Parietal lobe (tissue), 2 donors: Measurements from ENCODE around the gene CDSN. TPM values are rescaled to one million over a fixed set of nuclear protein-coding genes. Genes with fewer than 3 reads are reported as not detected.

ENCODE experiments used
- small RNA-seq: library from RNA; depleted of rRNA; stranded (forward); fragments of <200 nt; gene quantifications from one replicate; pipeline ENCODE3, GENCODE V24; 2014; ENCODE audit warnings: low replicate concordance
- total RNA-seq: library from RNA; depleted of rRNA; stranded (reverse); fragments of >200 nt; gene quantifications from one replicate; pipeline ENCODE4 v1.2.3, GENCODE V29; 2014

The CDSN gene
- not detected for total RNA-seq

GRCh38 chr6:31120151-31120915 is at the start of gene CDSN:
TSS of gene CDSN (minus strand) at chr6:31120446. CDS start at chr6:31120419, 27 bp downstream.

GRCh38 chr6:31158140-31158862 is 38.1 kb upstream of the CDSN start, which contains the start of gene TCF19:
TSS of gene TCF19 (plus strand) at chr6:31158589. CDS start at chr6:31159470, 881 bp downstream.

GRCh38 chr6:31157513-31158139 is 37.4 kb upstream of the CDSN start, which contains the start of gene CCHCR1:
TSS of gene CCHCR1 (minus strand) at chr6:31157802. CDS start at chr6:31157600, 202 bp downstream.

GRCh38 chr6:31138982-31139381 is 18.7 kb upstream of the CDSN start, which contains the start of gene PSORS1C2:
TSS of gene PSORS1C2 (minus strand) at chr6:31139066. CDS start at chr6:31139026, 40 bp downstream.

DNA sequence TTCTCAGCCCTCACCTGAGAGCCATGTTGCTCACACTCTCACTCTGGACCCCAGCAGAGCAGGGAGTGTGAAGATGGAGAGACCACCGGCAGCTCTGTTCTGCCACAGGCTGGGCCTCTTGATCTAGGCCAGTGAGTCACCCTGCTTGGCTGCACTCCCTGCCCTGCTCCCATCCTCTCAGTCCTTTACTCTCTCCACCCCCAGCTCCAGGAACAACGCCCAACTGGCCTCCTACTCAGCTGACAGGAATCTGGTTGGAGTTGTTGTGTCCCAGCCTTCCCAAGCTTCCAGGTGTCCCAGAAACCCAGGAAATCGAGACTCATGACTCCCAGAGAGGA is 5.7 kb downstream of the CDSN start, which contains the start of gene PSORS1C1:
PSORS1C1 (plus strand) TSS at position 260 of the 338 bp plus-strand sequence. CDS start 14,833 bp downstream, outside the sequence.

DNA sequence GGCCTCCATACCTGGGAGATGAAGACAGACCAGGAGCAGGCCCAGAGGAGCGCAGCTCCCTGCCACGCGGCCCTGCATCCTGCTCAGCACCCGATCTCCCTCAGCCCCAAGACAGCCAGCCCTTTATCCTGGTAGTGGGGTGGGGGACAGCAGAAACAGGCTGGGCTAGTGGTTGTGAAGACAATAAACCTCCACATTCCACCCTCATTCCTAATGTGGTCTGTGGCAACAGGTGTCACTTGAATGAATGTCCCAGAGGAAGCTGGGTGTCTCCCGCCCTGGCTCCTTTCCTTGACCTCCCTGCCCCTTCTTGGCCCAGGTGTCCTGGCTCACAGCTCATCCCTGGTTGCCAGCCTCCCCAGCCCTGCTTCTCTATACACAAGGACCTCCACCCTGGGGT is 7.8 kb downstream of the CDSN start, which contains the start of gene C6orf15:
C6orf15 (minus strand) TSS at position 98 of the 400 bp plus-strand sequence; CDS start at position 78, 20 bp downstream.

Small RNA genes lying within 50 kb of the gene (small RNA-seq; reads per million reads assigned to genes)
- gene POLR2LP1, result not detected
- gene RNU6-1133P, result not detected

Other genes starting within 250 kb of the CDSN start
- 155 TPM for gene DDR1, start 235.9 kb downstream of the CDSN start, total RNA-seq
- gene GTF2H4, start 212.2 kb downstream of the CDSN start, total RNA-seq, result 36.3 TPM
- gene VARS2, start 206.2 kb downstream of the CDSN start, total RNA-seq, result 41.9 TPM
- not detected for gene SFTA2, start 188.3 kb downstream of the CDSN start, total RNA-seq
- gene MUCL3, start 179.5 kb downstream of the CDSN start, total RNA-seq, result not detected
- gene MUC21, start 136.7 kb downstream of the CDSN start, total RNA-seq, result not detected
- not detected for gene MUC22, start 110.0 kb downstream of the CDSN start, total RNA-seq
- not detected for gene C6orf15, start 7.9 kb downstream of the CDSN start, total RNA-seq
- not detected for gene PSORS1C1, start 5.6 kb downstream of the CDSN start, total RNA-seq
- gene PSORS1C2, start 18.6 kb upstream of the CDSN start, total RNA-seq, result not detected
- gene CCHCR1, start 37.4 kb upstream of the CDSN start, total RNA-seq, result 14.1 TPM
- gene TCF19, start 38.1 kb upstream of the CDSN start, total RNA-seq, result 4.1 TPM
- not detected for gene POU5F1, start 50.2 kb upstream of the CDSN start, total RNA-seq
- gene HLA-C, start 151.6 kb upstream of the CDSN start, total RNA-seq, result 24.1 TPM
- 15.0 TPM for gene HLA-B, start 236.7 kb upstream of the CDSN start, total RNA-seq